Activated naive CD8-positive, alpha-beta T cell treated with anti-CD3 and anti-CD28 coated beads, Interleukin-2, amount 50 U/mL, for 16 hours (primary cell): Measurements from ENCODE around the gene USP13.
"Not testable (repeated sequence)": the region's sequence is repeated elsewhere in the genome, so short reads cannot be mapped to it uniquely, and the experiment has no call there.

Source experiments
- DNase-seq: peaks from one replicate; pipeline ENCODE4 v3.0.0-alpha.2; 2020; ENCODE audit warnings: low read depth, low spot score

The USP13 gene

GRCh38 chr3:179653096-179653797 is 407 bp downstream of the USP13 start:
- DNase-seq, result peak; percentile 16

GRCh38 chr3:179655236-179655635 is 2.4 kb downstream of the USP13 start:
- no peak for DNase-seq

- DNase-seq, result no peak
These were observed 5.8 kb downstream of the USP13 start for GRCh38 chr3:179658606-179659005.

GRCh38 chr3:179660872-179661271 is 8.0 kb downstream of the USP13 start:
- DNase-seq, result no peak

GRCh38 chr3:179661777-179662176 is 8.9 kb downstream of the USP13 start:
- DNase-seq, result no peak

GRCh38 chr3:179663093-179663492 is 10.3 kb downstream of the USP13 start:
- DNase-seq, result no peak

GRCh38 chr3:179666030-179666429 is 13.2 kb downstream of the USP13 start:
- DNase-seq, result no peak

GRCh38 chr3:179666436-179667035 is 13.7 kb downstream of the USP13 start:
- DNase-seq, result no peak

GRCh38 chr3:179668429-179668828 is 15.6 kb downstream of the USP13 start:
- no peak for DNase-seq

GRCh38 chr3:179670311-179670710 is 17.5 kb downstream of the USP13 start:
- no peak for DNase-seq

GRCh38 chr3:179671309-179671708 is 18.5 kb downstream of the USP13 start:
- no peak for DNase-seq

GRCh38 chr3:179671747-179672242 is 19.0 kb downstream of the USP13 start:
- no peak for DNase-seq

- DNase-seq, result no peak
These were observed 20.1 kb downstream of the USP13 start for GRCh38 chr3:179672918-179673317.

- DNase-seq, result no peak
These were observed 20.7 kb downstream of the USP13 start for GRCh38 chr3:179673523-179673922.

- no peak for DNase-seq
These were observed 23.2 kb downstream of the USP13 start for GRCh38 chr3:179676081-179676480.

GRCh38 chr3:179677884-179678283 is 25.0 kb downstream of the USP13 start:
- DNase-seq, result no peak

- no peak for DNase-seq
These were observed 28.8 kb downstream of the USP13 start for GRCh38 chr3:179681492-179682263.

GRCh38 chr3:179682426-179683080 is 29.7 kb downstream of the USP13 start:
- DNase-seq, result no peak

GRCh38 chr3:179683286-179683685 is 30.4 kb downstream of the USP13 start:
- DNase-seq, result not testable (repeated sequence)

GRCh38 chr3:179687967-179688535 is 35.2 kb downstream of the USP13 start:
- DNase-seq, result no peak

- no peak for DNase-seq
These were observed 36.0 kb downstream of the USP13 start for GRCh38 chr3:179688850-179689249.

- no peak for DNase-seq
These were observed 41.9 kb downstream of the USP13 start for GRCh38 chr3:179694731-179695130.
